Osteocyte (in vitro differentiated cells): ENCODE measurements around the gene FHIT. TPM values are rescaled to one million over a fixed set of nuclear protein-coding genes. Genes with fewer than 3 reads are reported as not detected.

ENCODE experiments used
- DNase-seq: peaks from one replicate; pipeline ENCODE4 v3.0.0; 2021; ENCODE audit warnings: mixed read lengths; ENCODE audit not compliant: unreplicated experiment; ENCODE audit errors: extremely low spot score
- H3K27ac Mint-ChIP-seq: one replicate; pipeline ENCODE4 v1.8.0; 2021; ENCODE audit warnings: mild to moderate bottlenecking, mixed read lengths; ENCODE audit not compliant: unreplicated experiment
- H3K27me3 Mint-ChIP-seq: one replicate; pipeline ENCODE4 v1.8.0; 2021; ENCODE audit warnings: mixed read lengths; ENCODE audit not compliant: unreplicated experiment
- H3K36me3 Mint-ChIP-seq: one replicate; pipeline ENCODE4 v1.8.0; 2021; ENCODE audit warnings: mixed read lengths; ENCODE audit not compliant: unreplicated experiment
- H3K4me1 Mint-ChIP-seq: one replicate; pipeline ENCODE4 v1.8.0; 2021; ENCODE audit warnings: mixed read lengths; ENCODE audit not compliant: unreplicated experiment
- H3K4me3 Mint-ChIP-seq: one replicate; pipeline ENCODE4 v1.8.0; 2021; ENCODE audit warnings: mild to moderate bottlenecking, moderate library complexity, mixed read lengths; ENCODE audit not compliant: unreplicated experiment
- H3K9me3 Mint-ChIP-seq: one replicate; pipeline ENCODE4 v1.8.0; 2021; ENCODE audit warnings: mixed read lengths; ENCODE audit not compliant: unreplicated experiment
- CTCF ChIP-seq: fragments of 200-600 bp; sonication (generic); IDR thresholded peaks from 2 replicates; pipeline ENCODE4 v1.5.0; 2021; ENCODE audit warnings: antibody characterized with exemption, mild to moderate bottlenecking, moderate library complexity
- total RNA-seq: library from RNA; stranded (reverse); gene quantifications from 2 replicates; pipeline ENCODE4 v1.2.1, GENCODE V29; 2021

Gene FHIT
- total RNA-seq, 1 donor from 2014 or later, result 2.3 TPM

GRCh38 chr3:60932643-60933042 lies 318.6 kb downstream of the FHIT start:
- no peak for TF ChIP-seq CTCF
- Mint-ChIP-seq H3K27me3 (no peaks in the 10 kb centered on the region), H3K4me1 (peaks cover 7% of the 10 kb centered on the region), H3K36me3 (no peaks in the 10 kb centered on the region), H3K27ac (peak overlapping the region; percentile 17), H3K9me3 (peaks cover 3% of the 10 kb centered on the region), H3K4me3 (no peak overlapping the region)
- DNase-seq, result no peak

GRCh38 chr3:60932170-60932569 lies 319.1 kb downstream of the FHIT start:
- no peak for DNase-seq
- Mint-ChIP-seq H3K9me3 (peaks cover 3% of the 10 kb centered on the region), H3K4me3 (no peak overlapping the region), H3K27ac (no peak overlapping the region), H3K4me1 (peaks cover 7% of the 10 kb centered on the region), H3K36me3 (no peaks in the 10 kb centered on the region), H3K27me3 (no peaks in the 10 kb centered on the region)
- TF ChIP-seq CTCF, result no peak

- no peaks in the 10 kb centered on the region for H3K36me3 Mint-ChIP-seq
- no peak for TF ChIP-seq CTCF
- H3K27ac Mint-ChIP-seq, result no peak overlapping the region
- H3K4me1 Mint-ChIP-seq, result peaks cover 7% of the 10 kb centered on the region
- no peaks in the 10 kb centered on the region for H3K27me3 Mint-ChIP-seq
- H3K4me3 Mint-ChIP-seq, result no peak overlapping the region
- DNase-seq, result no peak
- H3K9me3 Mint-ChIP-seq, result peaks cover 3% of the 10 kb centered on the region
These were observed 319.8 kb downstream of the FHIT start for GRCh38 chr3:60931452-60931851.

- DNase-seq, result no peak
- no peak overlapping the region for H3K4me3 Mint-ChIP-seq
- H3K9me3 Mint-ChIP-seq, result no peaks in the 10 kb centered on the region
- H3K4me1 Mint-ChIP-seq, result peaks cover 18% of the 10 kb centered on the region
- peaks cover 3% of the 10 kb centered on the region for H3K27me3 Mint-ChIP-seq
- TF ChIP-seq CTCF, result no peak
- H3K27ac Mint-ChIP-seq, result no peak overlapping the region
- no peaks in the 10 kb centered on the region for H3K36me3 Mint-ChIP-seq
These were observed 330.7 kb downstream of the FHIT start for GRCh38 chr3:60920519-60920918.

DNA sequence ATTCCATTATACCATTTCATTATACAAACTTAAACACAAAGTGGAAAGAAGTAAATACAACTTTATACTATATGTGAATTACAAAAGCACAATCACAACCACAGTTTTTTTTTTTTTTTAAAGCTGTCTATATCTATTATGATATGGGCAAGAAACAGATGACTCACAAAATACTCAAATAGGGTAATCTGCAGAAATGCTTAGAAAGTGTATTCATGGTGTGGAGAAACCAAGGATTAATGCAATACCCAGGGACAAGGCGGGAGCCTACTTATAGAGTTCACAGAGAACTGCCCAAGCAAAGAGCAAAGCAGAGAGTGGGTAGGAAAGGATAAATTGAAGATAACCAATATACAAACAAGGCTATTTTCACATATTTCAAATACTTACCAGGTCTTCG lies 332.0 kb downstream of the FHIT start:
- DNase-seq, result no peak
- H3K4me3 Mint-ChIP-seq, result no peak overlapping the region
- H3K9me3 Mint-ChIP-seq, result no peaks in the 10 kb centered on the region
- peaks cover 18% of the 10 kb centered on the region for H3K4me1 Mint-ChIP-seq
- peaks cover 3% of the 10 kb centered on the region for H3K27me3 Mint-ChIP-seq
- H3K27ac Mint-ChIP-seq, result no peak overlapping the region
- no peak for TF ChIP-seq CTCF
- H3K36me3 Mint-ChIP-seq, result no peaks in the 10 kb centered on the region
